ENCODE measurements around the gene PCDHB4. TPM values are rescaled to one million over a fixed set of nuclear protein-coding genes. Genes with fewer than 3 reads are reported as not detected.

PCDHB4 gene
- 0.43 and 0.52 TPM in 2 replicates for polyA plus RNA-seq (2013)

GRCh38 chr5:141121563-141121962, at the start of gene PCDHB4:
PCDHB4 (plus strand) TSS chr5:141121818; CDS start chr5:141121999, 181 bp downstream.
- no peak within 1 kb of the TSS for H2BK5ac ChIP-seq (ENCODE audit: low read depth, low read length, poor library complexity)
- H2AFZ ChIP-seq (ENCODE audit: insufficient read depth, low read length, poor library complexity) = no peak within 1 kb of the TSS
- H3K14ac ChIP-seq (ENCODE audit: low read length) = no peak within 1 kb of the TSS
- no peak within 1 kb of the TSS for H3K4me3 ChIP-seq (ENCODE audit: low read depth, low read length)
- peaks cover 4% of the 10 kb centered on the region for H3K9me3 ChIP-seq (ENCODE audit: insufficient read depth, low read depth, low read length)
- H3K4ac ChIP-seq (ENCODE audit: low read depth, low read length) = no peak within 1 kb of the TSS
- peaks cover 0 to 3% of the 10 kb centered on the region in 2 experiments for H3K36me3 ChIP-seq (ENCODE audit: control insufficient read depth in 1 of 2, insufficient read depth in 2 of 2, low read length in 2 of 2)
- no peak within 1 kb of the TSS for H3K4me2 ChIP-seq (ENCODE audit: low read length)
- no peak within 1 kb of the TSS for H3K18ac ChIP-seq (ENCODE audit: low read length)
- no peaks in the 10 kb centered on the region for H3K79me1 ChIP-seq (ENCODE audit: low read length)
- no peaks in the 10 kb centered on the region for H3K27me3 ChIP-seq (ENCODE audit: insufficient read depth, low read length)
- no peak within 1 kb of the TSS for H3K23ac ChIP-seq (ENCODE audit: low read length)
- DNase-seq = no peak
- no peaks in the 10 kb centered on the region for H3K4me1 ChIP-seq (ENCODE audit: control insufficient read depth in 1 of 2, insufficient read depth in 2 of 2, low read length in 2 of 2)
- H2BK12ac ChIP-seq (ENCODE audit: low read length) = no peak within 1 kb of the TSS
- no CpG with 5 or more reads among the region's 16 CpGs for WGBS (ENCODE audit: extremely low coverage, insufficient coverage, insufficient read length)
- no peak within 1 kb of the TSS for H3K9ac ChIP-seq (ENCODE audit: low read length)
- no peak within 1 kb of the TSS for H4K91ac ChIP-seq (ENCODE audit: low read depth, low read length)
- H3K79me2 ChIP-seq (ENCODE audit: control insufficient read depth, insufficient read depth, low read length, poor library complexity) = no peaks in the 10 kb centered on the region
- no peak within 1 kb of the TSS for H4K12ac ChIP-seq (ENCODE audit: low read depth, low read length)
- H3K27ac ChIP-seq (ENCODE audit: low read depth, low read length) = no peak within 1 kb of the TSS
- no peak within 1 kb of the TSS for H2BK120ac ChIP-seq (ENCODE audit: insufficient read depth, low read length, poor library complexity)
- no peak within 1 kb of the TSS for H4K8ac ChIP-seq (ENCODE audit: low read depth, low read length)
- H2AK5ac ChIP-seq (ENCODE audit: low read length) = no peak within 1 kb of the TSS

GRCh38 chr5:141077826-141078225, 43.8 kb upstream of the PCDHB4 start:
- Histone ChIP-seq H3K79me2 (ENCODE audit: control insufficient read depth, insufficient read depth, low read length, poor library complexity) (no peaks in the 10 kb centered on the region), H2AK5ac (ENCODE audit: low read length) (no peak overlapping the region), H3K36me3 (ENCODE audit: control insufficient read depth in 1 of 2, insufficient read depth in 2 of 2, low read length in 2 of 2) (no peaks in the 10 kb centered on the region), H2BK5ac (ENCODE audit: low read depth, low read length, poor library complexity) (no peak overlapping the region), H3K4me3 (ENCODE audit: low read depth, low read length) (no peak overlapping the region), H3K27me3 (ENCODE audit: insufficient read depth, low read length) (no peaks in the 10 kb centered on the region), H3K4me2 (ENCODE audit: low read length) (no peak overlapping the region), H3K4ac (ENCODE audit: low read depth, low read length) (no peak overlapping the region), H3K23ac (ENCODE audit: low read length) (no peak overlapping the region), H2BK120ac (ENCODE audit: insufficient read depth, low read length, poor library complexity) (no peak overlapping the region), H3K79me1 (ENCODE audit: low read length) (no peaks in the 10 kb centered on the region), H2AFZ (ENCODE audit: insufficient read depth, low read length, poor library complexity) (no peak overlapping the region), H3K18ac (ENCODE audit: low read length) (no peak overlapping the region), H2BK12ac (ENCODE audit: low read length) (no peak overlapping the region), H4K12ac (ENCODE audit: low read depth, low read length) (no peak overlapping the region), H3K9me3 (ENCODE audit: insufficient read depth, low read depth, low read length) (no peaks in the 10 kb centered on the region), H3K27ac (ENCODE audit: low read depth, low read length) (no peak overlapping the region), H3K14ac (ENCODE audit: low read length) (no peak overlapping the region), H4K8ac (ENCODE audit: low read depth, low read length) (no peak overlapping the region), H3K9ac (ENCODE audit: low read length) (no peak overlapping the region), H3K4me1 (ENCODE audit: control insufficient read depth in 1 of 2, insufficient read depth in 2 of 2, low read length in 2 of 2) (no peaks in the 10 kb centered on the region), H4K91ac (ENCODE audit: low read depth, low read length) (no peak overlapping the region)
- no peak for DNase-seq
- no CpG with 5 or more reads among the region's 17 CpGs for WGBS (ENCODE audit: extremely low coverage, insufficient coverage, insufficient read length)

GRCh38 chr5:141082228-141082627, 39.4 kb upstream of the PCDHB4 start:
- H3K23ac ChIP-seq (ENCODE audit: low read length) = no peak overlapping the region

GRCh38 chr5:141084487-141084989, 37.1 kb upstream of the PCDHB4 start:
- H3K9me3 ChIP-seq (ENCODE audit: insufficient read depth, low read depth, low read length) = no peaks in the 10 kb centered on the region
- no peaks in the 10 kb centered on the region for H3K36me3 ChIP-seq (ENCODE audit: control insufficient read depth in 1 of 2, insufficient read depth in 2 of 2, low read length in 2 of 2)
- H3K27ac ChIP-seq (ENCODE audit: low read depth, low read length) = no peak overlapping the region
- no peak overlapping the region for H3K4me3 ChIP-seq (ENCODE audit: low read depth, low read length)
- H3K4me2 ChIP-seq (ENCODE audit: low read length) = peak overlapping the region; percentile 43
- no peak overlapping the region for H3K23ac ChIP-seq (ENCODE audit: low read length)
- DNase-seq = peak in 1 of 2 donors; percentile 2
- H2BK5ac ChIP-seq (ENCODE audit: low read depth, low read length, poor library complexity) = no peak overlapping the region
- no peaks in the 10 kb centered on the region for H3K4me1 ChIP-seq (ENCODE audit: control insufficient read depth in 1 of 2, insufficient read depth in 2 of 2, low read length in 2 of 2)
- no peak overlapping the region for H3K4ac ChIP-seq (ENCODE audit: low read depth, low read length)
- H4K8ac ChIP-seq (ENCODE audit: low read depth, low read length) = peak overlapping the region; percentile 73
- peak overlapping the region; percentile 96 for H2AFZ ChIP-seq (ENCODE audit: insufficient read depth, low read length, poor library complexity)
- H4K12ac ChIP-seq (ENCODE audit: low read depth, low read length) = no peak overlapping the region
- H3K9ac ChIP-seq (ENCODE audit: low read length) = no peak overlapping the region
- H3K14ac ChIP-seq (ENCODE audit: low read length) = no peak overlapping the region
- WGBS (ENCODE audit: extremely low coverage, insufficient coverage, insufficient read length) = no CpG with 5 or more reads among the region's 21 CpGs
- no peak overlapping the region for H2BK12ac ChIP-seq (ENCODE audit: low read length)
- H3K79me2 ChIP-seq (ENCODE audit: control insufficient read depth, insufficient read depth, low read length, poor library complexity) = no peaks in the 10 kb centered on the region
- no peak overlapping the region for H3K18ac ChIP-seq (ENCODE audit: low read length)
- no peak overlapping the region for H4K91ac ChIP-seq (ENCODE audit: low read depth, low read length)
- no peak overlapping the region for H2AK5ac ChIP-seq (ENCODE audit: low read length)
- H3K79me1 ChIP-seq (ENCODE audit: low read length) = no peaks in the 10 kb centered on the region
- H3K27me3 ChIP-seq (ENCODE audit: insufficient read depth, low read length) = no peaks in the 10 kb centered on the region
- no peak overlapping the region for H2BK120ac ChIP-seq (ENCODE audit: insufficient read depth, low read length, poor library complexity)

More at GRCh38 chr5:141082228-141082627, 39.4 kb upstream of the PCDHB4 start:
- no peak overlapping the region for H3K4me2 ChIP-seq (ENCODE audit: low read length)
- no peaks in the 10 kb centered on the region for H3K4me1 ChIP-seq (ENCODE audit: control insufficient read depth in 1 of 2, insufficient read depth in 2 of 2, low read length in 2 of 2)
- H3K36me3 ChIP-seq (ENCODE audit: control insufficient read depth in 1 of 2, insufficient read depth in 2 of 2, low read length in 2 of 2) = no peaks in the 10 kb centered on the region
- no peak overlapping the region for H4K8ac ChIP-seq (ENCODE audit: low read depth, low read length)
- H3K79me1 ChIP-seq (ENCODE audit: low read length) = no peaks in the 10 kb centered on the region
- no peak overlapping the region for H2AK5ac ChIP-seq (ENCODE audit: low read length)
- no peak overlapping the region for H2BK120ac ChIP-seq (ENCODE audit: insufficient read depth, low read length, poor library complexity)
- H3K79me2 ChIP-seq (ENCODE audit: control insufficient read depth, insufficient read depth, low read length, poor library complexity) = no peaks in the 10 kb centered on the region
- H4K12ac ChIP-seq (ENCODE audit: low read depth, low read length) = no peak overlapping the region
- H3K27me3 ChIP-seq (ENCODE audit: insufficient read depth, low read length) = no peaks in the 10 kb centered on the region
- H3K9ac ChIP-seq (ENCODE audit: low read length) = no peak overlapping the region
- H2BK5ac ChIP-seq (ENCODE audit: low read depth, low read length, poor library complexity) = no peak overlapping the region
- H3K18ac ChIP-seq (ENCODE audit: low read length) = no peak overlapping the region
- H4K91ac ChIP-seq (ENCODE audit: low read depth, low read length) = no peak overlapping the region
- no peak overlapping the region for H3K4ac ChIP-seq (ENCODE audit: low read depth, low read length)
- no peak overlapping the region for H3K14ac ChIP-seq (ENCODE audit: low read length)
- DNase-seq = no peak
- no peak overlapping the region for H2BK12ac ChIP-seq (ENCODE audit: low read length)
- H3K27ac ChIP-seq (ENCODE audit: low read depth, low read length) = no peak overlapping the region
- no peaks in the 10 kb centered on the region for H3K9me3 ChIP-seq (ENCODE audit: insufficient read depth, low read depth, low read length)
- no peak overlapping the region for H3K4me3 ChIP-seq (ENCODE audit: low read depth, low read length)
- H2AFZ ChIP-seq (ENCODE audit: insufficient read depth, low read length, poor library complexity) = no peak overlapping the region

All from trophoblast cell (in vitro differentiated cells and primary cell).